CD4-positive, alpha-beta T cell treated with Interleukin-4 for 1 hour (primary cell): ENCODE measurements around the gene SPATA21.
"Not testable (repeated sequence)": the region's sequence is repeated elsewhere in the genome, so short reads cannot be mapped to it uniquely, and the experiment has no call there.

Source experiments
- DNase-seq, 2 donors: peaks; one replicate each; pipeline ENCODE4 v3.0.0-alpha.2; 2020 to 2022

The SPATA21 gene

GRCh38 chr1:16436946-16437474 lies at the start of gene SPATA21:
TSS of gene SPATA21 (minus strand) at chr1:16437424. CDS start at chr1:16431371, 6,053 bp downstream.
- DNase-seq: no peak

GRCh38 chr1:16487011-16487410 lies 49.8 kb upstream of the SPATA21 start:
- not testable (repeated sequence) for DNase-seq

- DNase-seq: not testable (repeated sequence)
Measured at GRCh38 chr1:16486316-16486715, 49.1 kb upstream of the SPATA21 start.

- no peak for DNase-seq
Measured at GRCh38 chr1:16484931-16485330, 47.7 kb upstream of the SPATA21 start.

- DNase-seq: no peak
Measured at GRCh38 chr1:16484501-16484835, 47.2 kb upstream of the SPATA21 start.

GRCh38 chr1:16483639-16484500 lies 46.6 kb upstream of the SPATA21 start:
- DNase-seq: not testable (repeated sequence)

GRCh38 chr1:16483146-16483545 lies 45.9 kb upstream of the SPATA21 start:
- DNase-seq: not testable (repeated sequence)

GRCh38 chr1:16478091-16478490 lies 40.9 kb upstream of the SPATA21 start:
- no peak for DNase-seq

GRCh38 chr1:16475771-16476770 lies 38.8 kb upstream of the SPATA21 start:
- DNase-seq: not testable (repeated sequence)

GRCh38 chr1:16474891-16475290 lies 37.7 kb upstream of the SPATA21 start:
- DNase-seq: not testable (repeated sequence)

GRCh38 chr1:16474166-16474800 lies 37.1 kb upstream of the SPATA21 start:
- DNase-seq: no peak

GRCh38 chr1:16468558-16468957 lies 31.3 kb upstream of the SPATA21 start:
- DNase-seq: no peak

GRCh38 chr1:16464917-16465625 lies 27.8 kb upstream of the SPATA21 start:
- no peak for DNase-seq

- no peak for DNase-seq
Measured at GRCh38 chr1:16462773-16463330, 25.6 kb upstream of the SPATA21 start.

GRCh38 chr1:16461681-16462080 lies 24.5 kb upstream of the SPATA21 start:
- DNase-seq: no peak

- no peak for DNase-seq
Measured at GRCh38 chr1:16459352-16459925, 22.2 kb upstream of the SPATA21 start.

- DNase-seq: no peak
Measured at GRCh38 chr1:16458831-16459230, 21.6 kb upstream of the SPATA21 start.

- DNase-seq: not testable (repeated sequence)
Measured at GRCh38 chr1:16456151-16456550, 18.9 kb upstream of the SPATA21 start.

- DNase-seq: not testable (repeated sequence)
Measured at GRCh38 chr1:16454909-16455308, 17.7 kb upstream of the SPATA21 start.

- DNase-seq: no peak
Measured at GRCh38 chr1:16451841-16452528, 14.8 kb upstream of the SPATA21 start.
